Thyroid gland (tissue), 4 donors: ENCODE results near the gene CLDN11.

Source experiments
- CTCF ChIP-seq, 6 experiments: fragments of 200-600 bp in 3 of 6; fragments of 450-650 bp in 3 of 6; sonication (generic) in 3 of 6; IDR thresholded peaks; one replicate each; pipeline ENCODE4 v1.5.1; 2016 to 2019; ENCODE audit warnings: antibody characterized with exemption in 6 of 6, mild to moderate bottlenecking in 2 of 6, inconsistent platforms in 1 of 6, moderate library complexity in 1 of 6
- POLR2A ChIP-seq, 2 donors: fragments of 450-650 bp; IDR thresholded peaks; one replicate each; pipeline ENCODE4 v1.6.1; 2017; ENCODE audit warnings: antibody characterized with exemption in 2 of 2, mild to moderate bottlenecking in 2 of 2, moderate library complexity in 1 of 2

- no peak for TF ChIP-seq CTCF (IDR thresholded peaks at IDR 0.05)
- TF ChIP-seq POLR2A (IDR thresholded peaks at IDR 0.05) = no peak
These were observed 12.4 kb downstream of the CLDN11 start for GRCh38 chr3:170431054-170431453.
